ENCODE measurements around the gene TBC1D2.

Gene TBC1D2

DNA sequence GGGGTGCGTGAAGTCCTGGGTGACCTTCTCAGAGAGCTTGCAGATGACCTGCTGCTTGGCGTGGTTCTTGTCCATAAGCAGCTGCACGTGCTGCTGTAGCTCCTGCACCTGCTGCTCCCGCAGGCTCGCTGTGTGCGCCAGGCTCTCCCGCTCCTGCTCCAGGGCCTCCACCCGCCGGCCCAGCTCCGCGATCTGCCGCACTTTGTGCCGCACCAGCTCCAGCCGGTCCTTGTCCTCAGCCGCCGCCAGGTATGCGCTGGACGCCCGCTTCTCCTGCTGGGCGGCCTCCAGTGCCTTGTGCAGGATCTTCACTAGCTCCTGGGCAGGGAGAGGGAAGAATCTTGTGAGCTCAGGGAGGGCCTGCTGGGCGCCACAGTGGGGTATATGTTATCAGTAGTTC lies 34.5 kb downstream of the TBC1D2 start:
- TF ChIP-seq CTCF (IDR thresholded peaks at IDR 0.05; ENCODE audit: borderline replicate concordance, extremely low read depth, low read length, poor library complexity, severe bottlenecking) (no peak), EZH2 (IDR thresholded peaks at IDR 0.05; ENCODE audit: borderline replicate concordance, low read depth, low read length, severe bottlenecking) (no peak)
- Histone ChIP-seq H3K4me2 (ENCODE audit: insufficient read depth, low read length) (no peak overlapping the region), H3K79me2 (ENCODE audit: insufficient read depth, low read length) (no peaks in the 10 kb centered on the region), H2AFZ (ENCODE audit: low read depth, low read length) (no peak overlapping the region), H3K9ac (ENCODE audit: low read depth, low read length) (no peak overlapping the region), H3K4me3 (ENCODE audit: low read depth in 1 of 2, low read length in 2 of 2) (no peak overlapping the region), H3K9me3 (ENCODE audit: insufficient read depth, low read length, severe bottlenecking) (no peaks in the 10 kb centered on the region), H3K36me3 (ENCODE audit: insufficient read depth, low read length) (no peaks in the 10 kb centered on the region), H3K27ac (ENCODE audit: low read length) (no peak overlapping the region), H4K20me1 (ENCODE audit: insufficient read depth, low read length) (no peaks in the 10 kb centered on the region), H3K4me1 (ENCODE audit: insufficient read depth, low read length) (no peaks in the 10 kb centered on the region), H3K27me3 (ENCODE audit: insufficient read depth, low read length, poor library complexity) (no peaks in the 10 kb centered on the region)
- DNase-seq (no peak), ATAC-seq (ENCODE audit: insufficient read depth, low read depth) (no peak)

DNA sequence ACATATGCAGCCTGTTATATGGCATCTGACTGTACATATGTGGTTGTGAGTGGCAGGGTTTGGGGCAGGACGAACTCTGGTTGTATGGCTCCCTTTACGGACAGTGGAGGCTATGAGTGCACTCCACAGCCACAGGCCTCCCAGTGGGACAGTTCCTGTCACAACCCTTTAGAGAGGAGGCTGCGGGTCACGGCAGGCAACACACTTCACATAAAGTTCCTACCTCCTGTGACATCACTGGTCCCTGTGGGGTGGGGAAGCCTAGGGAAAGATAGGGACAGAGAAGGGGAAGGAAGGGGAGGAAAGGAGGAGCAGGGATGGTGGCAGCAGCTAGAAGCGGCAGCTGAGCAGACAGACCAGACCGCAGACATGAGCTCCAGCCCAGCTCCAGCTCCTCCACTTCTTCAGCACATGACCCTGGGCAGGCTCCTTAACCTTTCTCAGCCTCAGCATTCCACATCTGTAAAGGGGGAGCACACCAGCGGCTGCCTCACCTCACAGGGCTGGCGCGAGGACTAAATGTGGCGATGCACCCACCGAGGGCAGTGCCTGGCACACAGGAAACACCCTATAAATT lies 35.6 kb downstream of the TBC1D2 start:
- Histone ChIP-seq H3K27me3 (ENCODE audit: insufficient read depth, low read length, poor library complexity) (no peaks in the 10 kb centered on the region), H3K4me1 (ENCODE audit: insufficient read depth, low read length) (no peaks in the 10 kb centered on the region), H3K9ac (ENCODE audit: low read depth, low read length) (no peak overlapping the region), H3K79me2 (ENCODE audit: insufficient read depth, low read length) (no peaks in the 10 kb centered on the region), H3K27ac (ENCODE audit: low read length) (no peak overlapping the region), H3K36me3 (ENCODE audit: insufficient read depth, low read length) (no peaks in the 10 kb centered on the region), H3K4me2 (ENCODE audit: insufficient read depth, low read length) (no peak overlapping the region), H2AFZ (ENCODE audit: low read depth, low read length) (no peak overlapping the region), H4K20me1 (ENCODE audit: insufficient read depth, low read length) (no peaks in the 10 kb centered on the region), H3K4me3 (ENCODE audit: low read depth in 1 of 2, low read length in 2 of 2) (no peak overlapping the region), H3K9me3 (ENCODE audit: insufficient read depth, low read length, severe bottlenecking) (no peaks in the 10 kb centered on the region)
- TF ChIP-seq EZH2 (IDR thresholded peaks at IDR 0.05; ENCODE audit: borderline replicate concordance, low read depth, low read length, severe bottlenecking) (no peak), CTCF (IDR thresholded peaks at IDR 0.05; ENCODE audit: borderline replicate concordance, extremely low read depth, low read length, poor library complexity, severe bottlenecking) (no peak)
- ATAC-seq (ENCODE audit: insufficient read depth, low read depth) (no peak), DNase-seq (no peak)

DNA sequence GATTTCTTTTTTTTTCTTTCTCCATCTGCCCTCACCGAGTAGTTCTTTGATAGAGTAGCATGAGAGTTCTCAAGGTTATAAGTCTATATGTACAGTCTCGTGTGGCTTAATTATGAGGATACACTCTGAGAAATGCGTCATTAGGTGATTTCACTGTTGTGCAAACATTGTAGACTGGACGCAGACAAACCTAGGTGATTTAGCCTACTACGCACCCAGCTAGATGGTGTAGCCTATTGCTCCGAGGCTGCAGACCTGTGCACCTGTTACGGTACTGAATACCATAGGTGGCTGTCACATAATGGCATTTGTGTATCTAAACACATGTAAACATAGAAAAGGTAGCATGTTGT lies 36.1 kb downstream of the TBC1D2 start:
- Histone ChIP-seq H3K79me2 (ENCODE audit: insufficient read depth, low read length) (no peaks in the 10 kb centered on the region), H3K4me1 (ENCODE audit: insufficient read depth, low read length) (no peaks in the 10 kb centered on the region), H3K9ac (ENCODE audit: low read depth, low read length) (no peak overlapping the region), H3K9me3 (ENCODE audit: insufficient read depth, low read length, severe bottlenecking) (no peaks in the 10 kb centered on the region), H4K20me1 (ENCODE audit: insufficient read depth, low read length) (no peaks in the 10 kb centered on the region), H3K4me2 (ENCODE audit: insufficient read depth, low read length) (no peak overlapping the region), H3K36me3 (ENCODE audit: insufficient read depth, low read length) (no peaks in the 10 kb centered on the region), H3K27ac (ENCODE audit: low read length) (no peak overlapping the region), H3K4me3 (ENCODE audit: low read depth in 1 of 2, low read length in 2 of 2) (no peak overlapping the region), H2AFZ (ENCODE audit: low read depth, low read length) (no peak overlapping the region), H3K27me3 (ENCODE audit: insufficient read depth, low read length, poor library complexity) (no peaks in the 10 kb centered on the region)
- TF ChIP-seq CTCF (IDR thresholded peaks at IDR 0.05; ENCODE audit: borderline replicate concordance, extremely low read depth, low read length, poor library complexity, severe bottlenecking): no peak
- no peak for TF ChIP-seq EZH2 (IDR thresholded peaks at IDR 0.05; ENCODE audit: borderline replicate concordance, low read depth, low read length, severe bottlenecking)
- ATAC-seq (ENCODE audit: insufficient read depth, low read depth) (no peak), DNase-seq (no peak)
